ENCODE measurements around the gene BSCL2. TPM values are rescaled to one million over a fixed set of nuclear protein-coding genes. Genes with fewer than 3 reads are reported as not detected.
A peak's percentile ranks its signal among the peaks of the same experiment; 100 is the strongest.

BSCL2 gene
- total and polyA plus RNA-seq, 2 of the 13 experiments (the other 11 are each of a cell fraction or from before 2014, with no cell fraction given): 19.5 to 21.1 TPM

GRCh38 chr11:62665075-62665598, 42.1 kb downstream of the BSCL2 start, which contains the start of the genes C11orf98 and CSKMT (continued):
- peak in 1 of 2 experiments; percentile 11; a peak in 2 of 4 replicates for TF ChIP-seq EP300 (IDR thresholded peaks at IDR 0.05; ENCODE audit: low read depth in 2 of 2, low read length in 2 of 2)
- peak; percentile 39; the same call in 1 of the 2 replicates for TF ChIP-seq EP300 (CRISPR knock-in tag; IDR thresholded peaks at IDR 0.05; ENCODE audit: borderline replicate concordance)
- TF ChIP-seq NONO (IDR thresholded peaks at IDR 0.05): no peak
- 0 out of 2 replicates have a peak, but pooled peaks have one; percentile 39 for TF ChIP-seq NONO (CRISPR knock-in tag; conservative IDR thresholded peaks at IDR 0.05)
- TF ChIP-seq ZNF614 (CRISPR knock-in tag; IDR thresholded peaks at IDR 0.05; ENCODE audit: borderline replicate concordance): peak; percentile 75; the same call in 1 of the 2 replicates
- 0 out of 2 replicates have a peak, but pooled peaks have one; percentile 22 for TF ChIP-seq ZNF503 (CRISPR knock-in tag; IDR thresholded peaks at IDR 0.05)
- peak; percentile 62; the same call in 1 of the 2 replicates for TF ChIP-seq GATAD1 (CRISPR knock-in tag; IDR thresholded peaks at IDR 0.05)
- TF ChIP-seq ZNF672 (CRISPR knock-in tag; IDR thresholded peaks at IDR 0.05): no peak
- TF ChIP-seq ATM (IDR thresholded peaks at IDR 0.05; ENCODE audit: borderline replicate concordance): no peak
- no peak for TF ChIP-seq CENPX (CRISPR knock-in tag; IDR thresholded peaks at IDR 0.05)
- TF ChIP-seq NCOA2 (CRISPR knock-in tag; IDR thresholded peaks at IDR 0.05): peak; percentile 38; the same call in 1 of the 2 replicates
- no peak for TF ChIP-seq ZFYVE20 (CRISPR knock-in tag; IDR thresholded peaks at IDR 0.05; ENCODE audit: borderline replicate concordance, low read depth)
- peak; percentile 4; the same call in 1 of the 2 replicates for TF ChIP-seq CEBPG (CRISPR knock-in tag; IDR thresholded peaks at IDR 0.05)
- TF ChIP-seq ZNF556 (CRISPR knock-in tag; IDR thresholded peaks at IDR 0.05; ENCODE audit: borderline replicate concordance): no peak; the same call in none of the 2 replicates
- TF ChIP-seq JUNB (CRISPR knock-in tag; IDR thresholded peaks at IDR 0.05; ENCODE audit: borderline replicate concordance): no peak
- peak; percentile 83; the same call in 1 of the 2 replicates for TF ChIP-seq DNMT3B (CRISPR knock-in tag; conservative IDR thresholded peaks at IDR 0.05)
- peak; percentile 63; the same call in 1 of the 2 replicates for TF ChIP-seq MXD1 (CRISPR knock-in tag; IDR thresholded peaks at IDR 0.05)
- no peak for TF ChIP-seq ZNF777 (CRISPR knock-in tag; IDR thresholded peaks at IDR 0.05)
- TF ChIP-seq ZNF574 (CRISPR knock-in tag; IDR thresholded peaks at IDR 0.05): peak; percentile 90
- no peak for TF ChIP-seq DZIP1 (CRISPR knock-in tag; IDR thresholded peaks at IDR 0.05)
- peak; percentile 92; the same call in 1 of the 2 replicates for TF ChIP-seq POLR2AphosphoS2 (IDR thresholded peaks at IDR 0.05; ENCODE audit: low read depth, low read length)
- peak; percentile 67; the same call in 1 of the 2 replicates for TF ChIP-seq IRF2 (CRISPR knock-in tag; IDR thresholded peaks at IDR 0.05)
- peak; percentile 55 for TF ChIP-seq BORCS8-MEF2B (CRISPR knock-in tag; IDR thresholded peaks at IDR 0.05)
- TF ChIP-seq ZZZ3 (CRISPR knock-in tag; IDR thresholded peaks at IDR 0.05; ENCODE audit: borderline replicate concordance): peak; percentile 77; the same call in 1 of the 2 replicates

All from HepG2 (cell line).